A673 (cell line): ENCODE results near the gene GOLPH3.

Experiments used
- CTCF ChIP-seq: fragments of 300-800, 200-600 bp; sonication (generic); conservative IDR thresholded peaks from 2 replicates; pipeline ENCODE4 v1.5.1; 2017; ENCODE audit warnings: low read depth, mild to moderate bottlenecking, antibody characterized with exemption, low read length, moderate library complexity, mixed read lengths
- EZH2 ChIP-seq: fragments of 200-600 bp; sonication (generic); IDR thresholded peaks from 2 replicates; pipeline ENCODE4 v1.6.1; 2017; ENCODE audit warnings: borderline replicate concordance, low read depth, mild to moderate bottlenecking, mixed read lengths, antibody characterized with exemption, low read length; ENCODE audit not compliant: poor library complexity, severe bottlenecking

DNA sequence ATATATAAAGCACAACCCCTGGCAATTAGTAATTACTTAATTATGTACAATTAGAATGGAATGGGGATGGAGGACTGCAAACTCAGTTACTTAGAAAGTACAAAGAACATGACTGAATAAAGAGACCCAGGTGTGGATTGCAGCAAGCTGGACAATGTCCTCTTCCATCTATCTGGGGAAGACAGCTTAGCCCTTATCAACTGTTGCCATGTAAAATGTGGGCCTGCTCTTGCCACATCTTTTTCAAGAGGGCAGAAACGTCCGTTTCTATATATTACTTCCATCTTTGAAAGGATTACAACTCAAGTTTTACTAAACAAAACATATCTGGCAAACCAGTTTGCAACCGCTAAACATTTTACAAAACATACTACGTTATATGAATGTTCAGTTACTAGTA, 26.2 kb downstream of the GOLPH3 start:
- TF ChIP-seq CTCF (no peak), EZH2 (no peak)
